Neural progenitor cell (in vitro differentiated cells): Measurements from ENCODE around the gene ENTPD2. TPM values are rescaled to one million over a fixed set of nuclear protein-coding genes. Genes with fewer than 3 reads are reported as not detected.

Experiments
- DNase-seq: peaks from one replicate; pipeline ENCODE4 v3.0.0-alpha.2; 2016; ENCODE audit warnings: low spot score
- H2AFZ ChIP-seq: fragments of 200-600 bp; sonication (generic); replicated peaks from 2 replicates; pipeline ENCODE4 v1.6.1; 2016; ENCODE audit warnings: antibody characterized with exemption
- H3F3A ChIP-seq: fragments of 200-600 bp; sonication (generic); 2 replicates; pipeline ENCODE4 v1.6.1; 2016; ENCODE audit warnings: antibody characterized with exemption, low read depth
- H3K27ac ChIP-seq: fragments of 200-600 bp; sonication (generic); 2 replicates; pipeline ENCODE4 v1.5.1; 2016; ENCODE audit warnings: mild to moderate bottlenecking
- H3K27me3 ChIP-seq: fragments of 200-600 bp; sonication (generic); 2 replicates; pipeline ENCODE4 v1.6.1; 2016; ENCODE audit warnings: mild to moderate bottlenecking, moderate library complexity
- H3K36me3 ChIP-seq: fragments of 200-600 bp; sonication (generic); 2 replicates; pipeline ENCODE4 v1.5.1; 2016
- H3K4me1 ChIP-seq: fragments of 200-600 bp; sonication (generic); 2 replicates; pipeline ENCODE4 v1.6.1; 2016; ENCODE audit warnings: mixed run types
- H3K4me2 ChIP-seq: fragments of 200-600 bp; sonication (generic); 2 replicates; pipeline ENCODE4 v1.6.1; 2016
- H3K4me3 ChIP-seq: fragments of 200-600 bp; sonication (generic); 2 replicates; pipeline ENCODE4 v1.5.1; 2016
- H3K79me2 ChIP-seq: fragments of 200-600 bp; sonication (generic); 2 replicates; pipeline ENCODE4 v1.6.1; 2016; ENCODE audit warnings: low read depth
- H3K9ac ChIP-seq: fragments of 200-600 bp; sonication (generic); 2 replicates; pipeline ENCODE4 v1.6.1; 2016
- H3K9me3 ChIP-seq: fragments of 200-600 bp; sonication (generic); 2 replicates; pipeline ENCODE4 v1.5.1; 2016; ENCODE audit warnings: low read depth
- H4K20me1 ChIP-seq: fragments of 200-600 bp; sonication (generic); 2 replicates; pipeline ENCODE4 v1.6.1; 2016; ENCODE audit warnings: low read depth
- H3K27ac Mint-ChIP-seq: 3 replicates; pipeline ENCODE4 v1.8.0; 2021; ENCODE audit warnings: mixed read lengths
- H3K27me3 Mint-ChIP-seq: 2 replicates; pipeline ENCODE4 v1.8.0; 2022; ENCODE audit warnings: low read depth, mild to moderate bottlenecking, inconsistent platforms, moderate library complexity, mixed read lengths; ENCODE audit not compliant: insufficient read depth
- H3K36me3 Mint-ChIP-seq: 3 replicates; pipeline ENCODE4 v1.8.0; 2021; ENCODE audit warnings: mixed read lengths
- H3K4me1 Mint-ChIP-seq: 3 replicates; pipeline ENCODE4 v1.8.0; 2021; ENCODE audit warnings: mixed read lengths
- H3K4me3 Mint-ChIP-seq: 3 replicates; pipeline ENCODE4 v1.8.0; 2021; ENCODE audit warnings: mild to moderate bottlenecking, moderate library complexity, mixed read lengths
- H3K9me3 Mint-ChIP-seq: 3 replicates; pipeline ENCODE4 v1.8.0; 2020; ENCODE audit warnings: mixed read lengths
- CTCF ChIP-seq: fragments of 200-600 bp; sonication (generic); IDR thresholded peaks from 2 replicates; pipeline ENCODE4 v1.5.1; 2017; ENCODE audit warnings: antibody characterized with exemption, mild to moderate bottlenecking
- EZH2 ChIP-seq: fragments of 200-600 bp; sonication (generic); IDR thresholded peaks from 2 replicates; pipeline ENCODE4 v1.6.1; 2017; ENCODE audit warnings: antibody characterized with exemption, mild to moderate bottlenecking, moderate library complexity
- EZH2phosphoT487 ChIP-seq: fragments of 200-600 bp; sonication (generic); IDR thresholded peaks from 2 replicates; pipeline ENCODE4 v1.6.1; 2017; ENCODE audit warnings: antibody characterized with exemption
- total RNA-seq: library from RNA; depleted of rRNA; stranded (reverse); fragments of >200 nt; gene quantifications from 2 replicates; pipeline ENCODE4 v1.2.3, GENCODE V29; 2015; ENCODE audit warnings: low replicate concordance

ENTPD2 gene
- total RNA-seq, 1 donor from 2014 or later: not detected

- TF ChIP-seq EZH2: no peak
- no peak for TF ChIP-seq CTCF
- TF ChIP-seq EZH2phosphoT487: no peak
- no peaks in the 10 kb centered on the region for H4K20me1 ChIP-seq
- peaks cover 12% of the 10 kb centered on the region for H3K27me3 Mint-ChIP-seq
- no peak for DNase-seq
- no peaks in the 10 kb centered on the region for H3K27me3 ChIP-seq
- H3K27ac Mint-ChIP-seq: no peak overlapping the region
- H3K4me3 Mint-ChIP-seq: no peak overlapping the region
- no peaks in the 10 kb centered on the region for H3K9me3 ChIP-seq
- H3K9ac ChIP-seq: no peak overlapping the region
- H3K4me2 ChIP-seq: no peak overlapping the region
- no peaks in the 10 kb centered on the region for H3K79me2 ChIP-seq
- H3K9me3 Mint-ChIP-seq: peaks cover 7% of the 10 kb centered on the region
- H3K36me3 Mint-ChIP-seq: peaks cover 1% of the 10 kb centered on the region
- no peaks in the 10 kb centered on the region for H3K36me3 ChIP-seq
- no peak overlapping the region for H2AFZ ChIP-seq
- no peaks in the 10 kb centered on the region for H3K4me1 ChIP-seq
- no peaks in the 10 kb centered on the region for H3F3A ChIP-seq
- H3K27ac ChIP-seq: no peak overlapping the region
- no peaks in the 10 kb centered on the region for H3K4me1 Mint-ChIP-seq
- H3K4me3 ChIP-seq: no peak overlapping the region
Observed at GRCh38 chr9:137008312-137008711, 45.5 kb downstream of the ENTPD2 start.

DNA sequence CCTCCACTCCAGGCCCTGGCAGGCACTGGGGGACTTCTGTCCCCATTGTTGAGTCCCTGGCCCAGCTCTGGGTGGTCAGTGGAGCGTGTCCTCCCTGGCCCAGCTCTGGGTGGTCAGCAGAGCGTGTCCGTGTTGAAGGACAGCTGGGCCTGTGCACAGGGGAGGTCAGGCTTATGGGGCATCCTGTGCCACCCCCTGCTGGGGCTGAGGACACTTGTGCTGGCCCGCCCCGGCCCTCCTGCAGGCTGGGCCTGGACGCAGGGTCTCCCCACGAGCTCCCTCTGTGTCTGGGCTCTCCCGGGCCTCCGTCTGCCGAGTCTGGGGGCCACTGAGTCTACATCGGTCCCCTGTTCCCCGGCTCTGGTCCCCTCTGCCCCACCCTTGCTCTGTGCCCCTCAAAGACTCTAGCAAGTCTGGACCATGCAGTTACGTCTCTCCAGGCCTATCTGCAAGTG, 46.0 kb downstream of the ENTPD2 start:
- H3K27me3 Mint-ChIP-seq: peaks cover 12% of the 10 kb centered on the region
- no peak for DNase-seq
- peaks cover 7% of the 10 kb centered on the region for H3K9me3 Mint-ChIP-seq

DNA sequence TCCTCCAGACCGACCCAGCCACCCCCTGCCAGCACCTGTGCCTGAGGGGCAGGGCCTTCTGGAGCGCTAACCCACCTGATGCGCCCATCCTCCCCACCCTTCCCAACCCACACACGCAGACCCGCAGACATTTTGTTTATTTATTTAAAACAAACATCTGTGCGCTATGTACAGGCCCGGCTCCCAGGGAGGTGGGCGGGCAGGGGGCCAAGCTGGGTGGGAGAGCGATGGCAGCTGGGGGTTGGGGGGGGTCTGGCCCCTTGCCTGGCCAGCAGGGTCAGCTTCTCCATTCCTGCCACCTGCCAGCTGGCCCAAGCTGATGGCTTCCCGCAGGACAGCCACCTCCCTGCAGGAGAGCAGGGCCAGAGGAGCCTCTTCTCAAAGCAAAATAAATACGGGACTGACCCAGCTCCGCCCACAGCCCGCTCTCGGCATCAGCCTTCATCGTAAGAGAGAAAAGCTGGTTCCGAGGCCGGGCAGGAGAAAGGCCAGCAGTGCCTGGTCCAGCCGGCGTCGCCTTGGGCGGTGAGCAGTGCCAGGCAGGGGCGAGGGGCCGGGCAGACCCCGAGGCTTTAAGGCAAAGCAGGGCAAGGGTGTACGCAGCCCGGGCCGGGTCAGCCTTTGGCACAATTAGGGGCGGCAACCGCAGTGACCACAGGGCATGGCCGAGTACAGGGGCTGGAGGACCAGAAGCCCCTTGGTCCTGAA, 46.6 kb downstream of the ENTPD2 start:
- Mint-ChIP-seq H3K27me3 (peaks cover 12% of the 10 kb centered on the region), H3K36me3 (no peaks in the 10 kb centered on the region), H3K4me1 (no peaks in the 10 kb centered on the region), H3K9me3 (peaks cover 7% of the 10 kb centered on the region), H3K4me3 (no peak overlapping the region), H3K27ac (no peak overlapping the region)
- Histone ChIP-seq H3K27me3 (no peaks in the 10 kb centered on the region), H3K36me3 (no peaks in the 10 kb centered on the region), H3K79me2 (no peaks in the 10 kb centered on the region), H2AFZ (no peak overlapping the region), H3K27ac (no peak overlapping the region), H3K4me1 (no peaks in the 10 kb centered on the region), H3F3A (no peaks in the 10 kb centered on the region), H3K4me2 (no peak overlapping the region), H3K4me3 (no peak overlapping the region), H3K9me3 (no peaks in the 10 kb centered on the region), H3K9ac (no peak overlapping the region), H4K20me1 (no peaks in the 10 kb centered on the region)
- DNase-seq: no peak
- TF ChIP-seq EZH2 (no peak), CTCF (no peak), EZH2phosphoT487 (no peak)

More for the DNA sequence above, 46.0 kb downstream of the ENTPD2 start:
- Histone ChIP-seq H3F3A (no peaks in the 10 kb centered on the region), H3K36me3 (no peaks in the 10 kb centered on the region), H3K4me2 (no peak overlapping the region), H3K27ac (no peak overlapping the region), H3K4me1 (no peaks in the 10 kb centered on the region), H3K4me3 (no peak overlapping the region), H3K9me3 (no peaks in the 10 kb centered on the region), H4K20me1 (no peaks in the 10 kb centered on the region), H2AFZ (no peak overlapping the region), H3K27me3 (no peaks in the 10 kb centered on the region), H3K9ac (no peak overlapping the region), H3K79me2 (no peaks in the 10 kb centered on the region)
- Mint-ChIP-seq H3K4me3 (no peak overlapping the region), H3K27ac (no peak overlapping the region), H3K36me3 (peaks cover 1% of the 10 kb centered on the region), H3K4me1 (no peaks in the 10 kb centered on the region)
- no peak for TF ChIP-seq CTCF
- no peak for TF ChIP-seq EZH2phosphoT487
- TF ChIP-seq EZH2: no peak
